ENCODE data around the gene CABLES2. TPM values are rescaled to one million over a fixed set of nuclear protein-coding genes. Genes with fewer than 3 reads are reported as not detected.

Gene CABLES2
- total RNA-seq, 1 donor from 2014 or later, result 1.9 TPM

- DNase-seq, result no peak
Measured at GRCh38 chr20:62404112-62404665, 2.9 kb downstream of the CABLES2 start.

GRCh38 chr20:62403331-62403730 is 3.8 kb downstream of the CABLES2 start:
- no peak for DNase-seq

GRCh38 chr20:62402456-62403150 is 4.5 kb downstream of the CABLES2 start:
- DNase-seq, result no peak

GRCh38 chr20:62401331-62401779 is 5.7 kb downstream of the CABLES2 start:
- no peak for DNase-seq

GRCh38 chr20:62400541-62400940 is 6.5 kb downstream of the CABLES2 start:
- no peak for DNase-seq

GRCh38 chr20:62400021-62400420 is 7.1 kb downstream of the CABLES2 start:
- no peak for DNase-seq

GRCh38 chr20:62398120-62398821 is 8.8 kb downstream of the CABLES2 start:
- DNase-seq, result no peak

GRCh38 chr20:62396367-62397239 is 10.5 kb downstream of the CABLES2 start:
- DNase-seq, result no peak

GRCh38 chr20:62395311-62396242 is 11.5 kb downstream of the CABLES2 start:
- DNase-seq, result no peak

- no peak for DNase-seq
Measured at GRCh38 chr20:62394248-62395245, 12.5 kb downstream of the CABLES2 start.

- no peak for DNase-seq
Measured at GRCh38 chr20:62393830-62394229, 13.3 kb downstream of the CABLES2 start.

GRCh38 chr20:62393335-62393665 is 13.8 kb downstream of the CABLES2 start:
- no peak for DNase-seq

- DNase-seq, result no peak
Measured at GRCh38 chr20:62392621-62393334, 14.3 kb downstream of the CABLES2 start.

- no peak for DNase-seq
Measured at GRCh38 chr20:62392077-62392418, 15.0 kb downstream of the CABLES2 start.

GRCh38 chr20:62391165-62392076 is 15.7 kb downstream of the CABLES2 start:
- no peak for DNase-seq

GRCh38 chr20:62390317-62391164 is 16.5 kb downstream of the CABLES2 start:
- no peak for DNase-seq

GRCh38 chr20:62389601-62390087 is 17.4 kb downstream of the CABLES2 start:
- DNase-seq, result no peak

Measured in skin of body (tissue), 2 donors.